Thyroid gland (tissue), 4 donors: ENCODE data around the gene METTL26. TPM values are rescaled to one million over a fixed set of nuclear protein-coding genes. Genes with fewer than 3 reads are reported as not detected.

Experiments
- DNase-seq, 2 donors: peaks; one replicate each; pipeline ENCODE4 v3.0.0-alpha.2; 2019
- H3K27ac ChIP-seq, 3 donors: fragments of 200-600 bp; sonication (generic); 1 replicate in 2 of 3; 2 replicates in 1 of 3; pipeline ENCODE4 v1.5.1; 2016 to 2019; ENCODE audit warnings: mild to moderate bottlenecking in 1 of 3, moderate library complexity in 1 of 3
- H3K27me3 ChIP-seq: fragments of 200-600 bp; sonication (generic); one replicate; pipeline ENCODE4 v1.5.1; 2019
- H3K36me3 ChIP-seq, 2 donors: fragments of 200-600 bp; sonication (generic); one replicate each; pipeline ENCODE4 v1.5.1; 2016 to 2019
- H3K4me1 ChIP-seq, 2 donors: fragments of 200-600 bp; sonication (generic); one replicate each; pipeline ENCODE4 v1.5.1; 2017 to 2019
- H3K4me3 ChIP-seq, 3 donors: fragments of 200-600 bp; sonication (generic); replicated peaks in 1 of 3; 1 replicate in 2 of 3; 2 replicates in 1 of 3; pipeline ENCODE4 v1.5.1; 2016; ENCODE audit warnings: mild to moderate bottlenecking in 1 of 3
- H3K9me3 ChIP-seq: fragments of 200-600 bp; sonication (generic); one replicate; pipeline ENCODE4 v1.5.1; 2017
- CTCF ChIP-seq, 6 experiments: fragments of 200-600 bp in 3 of 6; fragments of 450-650 bp in 3 of 6; sonication (generic) in 3 of 6; IDR thresholded peaks; one replicate each; pipeline ENCODE4 v1.5.1; 2016 to 2019; ENCODE audit warnings: antibody characterized with exemption in 6 of 6, mild to moderate bottlenecking in 2 of 6, inconsistent platforms in 1 of 6, moderate library complexity in 1 of 6
- POLR2A ChIP-seq, 2 donors: fragments of 450-650 bp; IDR thresholded peaks; one replicate each; pipeline ENCODE4 v1.6.1; 2017; ENCODE audit warnings: antibody characterized with exemption in 2 of 2, mild to moderate bottlenecking in 2 of 2, moderate library complexity in 1 of 2
- WGBS, 2 donors: methylation state at CpG; one replicate each; pipeline ENCODE4 v1.1.5; 2017; 5-methylcytosine and 5-hydroxymethylcytosine counted together
- intact Hi-C: fragments of 100-400 bp; cut with DNase I; formaldehyde crosslinking; loops from one replicate; pipeline ENCODE4 v1.15.1; 2023
- total RNA-seq, 4 donors: library from RNA; depleted of rRNA; stranded (reverse); fragments of >200 nt; gene quantifications; one replicate each; pipeline ENCODE4 v1.2.3, GENCODE V29; 2016

Gene METTL26
- total RNA-seq, 4 donors from 2014 or later: 54.2 to 180 (median 115) TPM

- H3K4me1 ChIP-seq: peaks cover 7 to 14% of the 10 kb centered on the region in 2 donors
- H3K27me3 ChIP-seq: no peaks in the 10 kb centered on the region
- no peak overlapping the region for H3K27ac ChIP-seq
- no peak for DNase-seq
- no peak overlapping the region for H3K4me3 ChIP-seq
- no peak for TF ChIP-seq CTCF (IDR thresholded peaks at IDR 0.05)
- intact Hi-C loops: loop anchor here (5.0 kb wide), 1 partner anchor 38 kb away; the partner anchor contains the start of gene RAB40C
- 92 to 100% methylated on average over 1 to 6 of the region's 11 CpGs for WGBS, 2 donors
- peaks cover 7 to 14% of the 10 kb centered on the region in 2 donors for H3K36me3 ChIP-seq
- no peaks in the 10 kb centered on the region for H3K9me3 ChIP-seq
These were observed 6.3 kb downstream of the METTL26 start for GRCh38 chr16:629833-630248.

GRCh38 chr16:629185-629832 lies 6.8 kb downstream of the METTL26 start:
- H3K27me3 ChIP-seq: no peaks in the 10 kb centered on the region
- no peak overlapping the region for H3K4me3 ChIP-seq
- H3K36me3 ChIP-seq: peaks cover 7 to 14% of the 10 kb centered on the region in 2 donors
- no peaks in the 10 kb centered on the region for H3K9me3 ChIP-seq
- TF ChIP-seq POLR2A (IDR thresholded peaks at IDR 0.05) (no peak), CTCF (IDR thresholded peaks at IDR 0.05) (no peak)
- 86 to 87% methylated on average over 16 to 19 of the region's 29 CpGs for WGBS, 2 donors
- H3K27ac ChIP-seq: no peak overlapping the region
- DNase-seq: no peak
- intact Hi-C loops: no loop called here
- peaks cover 7 to 14% of the 10 kb centered on the region in 2 donors for H3K4me1 ChIP-seq

DNA sequence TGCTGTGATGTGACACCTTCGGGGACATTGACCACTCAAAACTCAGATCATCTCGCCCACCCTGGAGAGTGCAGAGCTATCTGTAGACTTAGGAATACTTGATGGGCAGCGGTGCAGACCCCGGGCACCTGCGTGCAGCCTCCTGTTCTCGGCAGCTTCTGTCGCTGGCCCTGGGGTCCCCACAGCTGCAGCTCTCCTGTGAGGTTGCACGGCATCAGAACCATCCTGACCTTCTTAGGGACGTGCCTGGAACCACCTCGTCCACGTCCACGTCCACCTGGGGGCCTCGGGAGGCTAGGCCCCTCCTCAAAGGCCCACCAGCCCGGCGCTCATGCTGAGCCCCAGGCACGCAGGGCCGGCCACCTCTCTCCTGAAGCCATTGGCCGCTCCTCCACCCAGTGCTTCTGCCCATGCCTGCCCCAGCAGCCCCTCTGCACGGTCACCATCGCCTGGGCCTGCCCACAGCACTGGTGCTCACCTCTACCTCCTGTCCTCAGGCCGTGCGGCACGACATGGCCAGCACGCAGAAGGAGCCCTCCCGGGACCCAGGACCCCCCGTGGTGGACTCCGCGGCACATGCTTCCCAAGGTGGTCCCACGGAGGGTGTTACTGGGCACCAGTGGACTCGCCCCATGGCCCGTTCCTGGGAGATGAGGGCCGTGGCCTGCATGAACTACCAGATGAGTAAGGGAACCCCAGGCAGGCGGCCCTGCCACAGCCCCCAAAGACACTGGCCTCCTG lies 7.6 kb downstream of the METTL26 start:
- no peak overlapping the region for H3K27ac ChIP-seq
- H3K27me3 ChIP-seq: no peaks in the 10 kb centered on the region
- H3K36me3 ChIP-seq: peaks cover 7 to 10% of the 10 kb centered on the region in 2 donors
- no peak overlapping the region for H3K4me3 ChIP-seq
- DNase-seq: no peak
- peaks cover 7 to 14% of the 10 kb centered on the region in 2 donors for H3K4me1 ChIP-seq
- TF ChIP-seq CTCF (IDR thresholded peaks at IDR 0.05): no peak
- no peak for TF ChIP-seq POLR2A (IDR thresholded peaks at IDR 0.05)
- 97% methylated on average over 18 to 22 of the region's 33 CpGs for WGBS, 2 donors
- intact Hi-C loops: no loop called here
- no peaks in the 10 kb centered on the region for H3K9me3 ChIP-seq

- Histone ChIP-seq H3K9me3 (no peaks in the 10 kb centered on the region), H3K27ac (no peak overlapping the region), H3K4me3 (no peak overlapping the region), H3K36me3 (peaks cover 5 to 7% of the 10 kb centered on the region in 2 donors), H3K4me1 (peaks cover 7 to 14% of the 10 kb centered on the region in 2 donors), H3K27me3 (no peaks in the 10 kb centered on the region)
- intact Hi-C loops: no loop called here
- peak; percentile 70 to 79 for DNase-seq
- 75 to 84% methylated on average over 13 to 36 of the region's 50 CpGs for WGBS, 2 donors
- no peak for TF ChIP-seq CTCF (IDR thresholded peaks at IDR 0.05)
- no peak for TF ChIP-seq POLR2A (IDR thresholded peaks at IDR 0.05)
These were observed 8.5 kb downstream of the METTL26 start for GRCh38 chr16:627454-628239.
